Prostate gland (tissue), 2 donors: ENCODE results near the gene ZNF792. TPM values are rescaled to one million over a fixed set of nuclear protein-coding genes. Genes with fewer than 3 reads are reported as not detected.
"Not testable (repeated sequence)": the region's sequence is repeated elsewhere in the genome, so short reads cannot be mapped to it uniquely, and the experiment has no call there.

Experiments used
- DNase-seq: peaks from one replicate; pipeline ENCODE4 v3.0.0-alpha.2; 2019; ENCODE audit warnings: low spot score
- H3K27ac ChIP-seq, 2 donors: fragments of 200-600 bp; sonication (generic); 2 replicates each; pipeline ENCODE4 v1.5.1; 2017 to 2019
- H3K27me3 ChIP-seq: fragments of 200-600 bp; sonication (generic); replicated peaks from 2 replicates; pipeline ENCODE4 v1.5.1; 2019; ENCODE audit not compliant: insufficient read depth
- H3K36me3 ChIP-seq, 2 donors: fragments of 200-600 bp; sonication (generic); 1 replicate in 1 of 2; 2 replicates in 1 of 2; pipeline versions ENCODE4 v1.5.1 to v1.8.1; 2017 to 2019
- H3K4me1 ChIP-seq: fragments of 200-600 bp; sonication (generic); replicated peaks from 2 replicates; pipeline ENCODE4 v1.5.1; 2019
- H3K4me3 ChIP-seq, 2 donors: fragments of 200-600 bp; sonication (generic); 2 replicates each; pipeline ENCODE4 v1.5.1; 2017 to 2019
- H3K9me3 ChIP-seq: fragments of 200-600 bp; sonication (generic); 2 replicates; pipeline ENCODE4 v1.5.1; 2017
- CTCF ChIP-seq, 4 experiments: fragments of 200-600 bp in 2 of 4; fragments of 450-650 bp in 2 of 4; sonication (generic) in 2 of 4; IDR thresholded peaks; 1 replicate in 3 of 4; 2 replicates in 1 of 4; pipeline ENCODE4 v1.5.1; 2016 to 2019; ENCODE audit warnings: antibody characterized with exemption in 4 of 4, mild to moderate bottlenecking in 2 of 4, moderate library complexity in 2 of 4
- POLR2A ChIP-seq: fragments of 450-650 bp; IDR thresholded peaks from one replicate; pipeline ENCODE4 v1.6.1; 2016; ENCODE audit warnings: antibody characterized with exemption, mild to moderate bottlenecking
- POLR2AphosphoS5 ChIP-seq: sonication (generic); formaldehyde crosslinking; IDR thresholded peaks from one replicate; pipeline ENCODE4 v1.6.1; 2017; ENCODE audit warnings: antibody characterized with exemption
- WGBS: methylation state at CpG from one replicate; pipeline ENCODE4 v1.1.5; 2018; 5-methylcytosine and 5-hydroxymethylcytosine counted together
- intact Hi-C: fragments of 100-400 bp; cut with DNase I; formaldehyde crosslinking; loops from one replicate; pipeline ENCODE4 v1.14.2; 2022
- total RNA-seq, 2 donors: library from RNA; depleted of rRNA; stranded (reverse); fragments of >200 nt; gene quantifications; one replicate each; pipeline ENCODE4 v1.1.0, GENCODE V29; 2016

The ZNF792 gene
- total RNA-seq, 2 donors from 2014 or later, result 8.2 to 9.3 TPM

DNA sequence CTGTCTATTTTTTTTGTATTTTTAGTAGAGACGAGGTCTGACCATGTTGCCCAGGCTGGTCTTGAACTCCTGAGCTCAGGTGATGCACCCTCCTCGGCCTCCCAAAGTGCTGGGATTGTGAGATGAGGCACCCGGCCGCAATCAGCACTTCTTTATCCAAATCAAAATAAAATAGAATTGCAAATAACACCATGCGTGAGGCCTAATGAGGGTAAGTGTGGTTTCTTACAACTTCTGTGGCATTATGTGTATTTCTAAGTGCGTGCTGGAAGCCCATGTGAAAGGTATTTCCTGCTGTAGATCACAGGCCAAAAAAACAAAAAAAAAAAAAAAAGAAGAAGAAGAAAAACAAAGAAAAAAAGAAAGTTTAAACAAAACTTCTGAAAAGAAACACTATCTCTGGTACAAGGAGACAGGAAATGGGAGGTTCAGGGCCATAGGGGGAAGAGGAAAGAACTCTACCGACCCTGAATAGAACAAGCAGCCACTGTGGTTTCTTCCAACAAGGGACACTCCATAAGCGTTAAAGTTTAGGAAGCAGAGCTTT, 33.1 kb upstream of the ZNF792 start:
- Histone ChIP-seq H3K27me3 (no peaks in the 10 kb centered on the region), H3K36me3 (no peaks in the 10 kb centered on the region), H3K4me1 (peaks cover 17% of the 10 kb centered on the region), H3K9me3 (no peaks in the 10 kb centered on the region), H3K4me3 (no peak overlapping the region), H3K27ac (peak overlapping the region in 1 of 2 donors; percentile 8)
- DNase-seq, result no peak
- TF ChIP-seq POLR2A (no peak), CTCF (IDR thresholded peaks at IDR 0.05) (no peak), POLR2AphosphoS5 (no peak)
- 53% methylated on average over 8 of the region's 8 CpGs for WGBS
- intact Hi-C loops, result no loop called here

GRCh38 chr19:34995551-34995950, 31.5 kb upstream of the ZNF792 start:
- no peaks in the 10 kb centered on the region for H3K36me3 ChIP-seq
- no peaks in the 10 kb centered on the region for H3K27me3 ChIP-seq
- H3K4me1 ChIP-seq, result peaks cover 11% of the 10 kb centered on the region
- WGBS, result 95% methylated on average over 8 of the region's 8 CpGs
- no peak for TF ChIP-seq POLR2AphosphoS5
- TF ChIP-seq POLR2A, result no peak
- TF ChIP-seq CTCF (IDR thresholded peaks at IDR 0.05), result no peak
- intact Hi-C loops, result no loop called here
- H3K27ac ChIP-seq, result peak overlapping the region; percentile 65 to 67
- no peak for DNase-seq
- H3K9me3 ChIP-seq, result no peaks in the 10 kb centered on the region
- no peak overlapping the region for H3K4me3 ChIP-seq

- intact Hi-C loops, result no loop called here
- H3K27ac ChIP-seq, result peak overlapping the region; percentile 65 to 67
- no peaks in the 10 kb centered on the region for H3K9me3 ChIP-seq
- WGBS, result 69% methylated on average over 17 of the region's 17 CpGs
- TF ChIP-seq CTCF (IDR thresholded peaks at IDR 0.05), result no peak
- no peak for TF ChIP-seq POLR2A
- peak; percentile 86 for TF ChIP-seq POLR2AphosphoS5
- peaks cover 11% of the 10 kb centered on the region for H3K4me1 ChIP-seq
- peak; percentile 80 for DNase-seq
- no peaks in the 10 kb centered on the region for H3K36me3 ChIP-seq
- no peak overlapping the region for H3K4me3 ChIP-seq
- no peaks in the 10 kb centered on the region for H3K27me3 ChIP-seq
Observed at GRCh38 chr19:34994643-34995541, 30.9 kb upstream of the ZNF792 start.

DNA sequence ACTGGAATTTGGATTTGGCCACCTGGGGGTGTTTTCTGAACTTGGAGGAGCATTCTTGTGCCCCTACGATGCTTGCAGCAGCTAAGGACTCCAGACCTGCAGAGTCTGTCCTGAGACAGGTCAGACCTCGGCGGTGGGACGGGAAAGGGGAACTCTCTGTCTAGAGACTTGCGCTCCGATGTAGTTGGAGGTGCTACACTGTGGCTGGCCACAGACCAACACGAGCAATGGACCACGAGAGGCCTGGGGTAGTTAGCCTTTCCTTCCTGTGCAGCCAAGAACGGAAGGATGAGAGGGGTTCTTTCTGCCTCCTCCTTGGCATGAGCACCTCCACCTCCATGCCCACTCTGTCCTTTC, 30.2 kb upstream of the ZNF792 start:
- intact Hi-C loops, result no loop called here
- peaks cover 9% of the 10 kb centered on the region for H3K4me1 ChIP-seq
- 85% methylated on average over 9 of the region's 9 CpGs for WGBS
- H3K36me3 ChIP-seq, result no peaks in the 10 kb centered on the region
- TF ChIP-seq POLR2AphosphoS5 (no peak), POLR2A (no peak), CTCF (IDR thresholded peaks at IDR 0.05) (no peak)
- no peaks in the 10 kb centered on the region for H3K9me3 ChIP-seq
- no peaks in the 10 kb centered on the region for H3K27me3 ChIP-seq
- H3K4me3 ChIP-seq, result no peak overlapping the region
- DNase-seq, result no peak
- peak overlapping the region; percentile 65 to 67 for H3K27ac ChIP-seq

DNA sequence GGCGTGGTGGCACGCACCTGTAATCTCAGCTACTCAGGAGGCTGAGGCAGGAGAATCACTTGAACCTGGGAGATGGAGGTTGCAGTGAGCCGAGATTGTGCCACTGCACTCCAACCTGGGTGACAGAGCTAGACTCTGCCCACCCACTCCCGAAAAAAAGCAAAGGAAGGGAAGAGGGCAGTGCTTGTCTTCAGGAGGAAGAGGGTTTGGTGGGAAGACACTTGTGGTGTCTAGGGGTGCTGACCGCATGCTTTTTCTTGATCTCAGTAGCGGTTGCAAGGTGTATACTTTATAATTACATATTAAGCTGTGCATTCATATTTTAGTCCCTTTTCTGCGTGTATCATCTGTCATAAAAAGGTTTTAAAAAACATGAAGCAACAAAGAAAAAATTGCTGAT, 28.6 kb upstream of the ZNF792 start:
- H3K9me3 ChIP-seq, H3K36me3 ChIP-seq, H3K4me3 ChIP-seq, H3K27me3 ChIP-seq, intact Hi-C loops, H3K27ac ChIP-seq, H3K4me1 ChIP-seq, DNase-seq: not testable (repeated sequence)
- 91% methylated on average over 7 of the region's 7 CpGs for WGBS
